IMR-90 (cell line): ENCODE results near the gene UBA5. TPM values are rescaled to one million over a fixed set of nuclear protein-coding genes. Genes with fewer than 3 reads are reported as not detected.

Source experiments
- ATAC-seq: fragments of 200-7000 bp; cut with Tn5 transposase; 2 replicates; pipeline ENCODE4 v1.9.1; 2020; ENCODE audit warnings: low read depth, mild to moderate bottlenecking, moderate library complexity
- BruUV-seq: library from RNA; stranded (reverse); fragments of 400-500 nt; replicated peaks from 2 replicates; lab custom pipeline; 2021; lab: Mats Ljungman, UMichigan
- CTCF ChIA-PET: fragments of 300-600 bp; formaldehyde crosslinking; extraction: SDS; loops from one replicate; lab custom pipeline; 2021; ENCODE audit warnings: antibody characterized with exemption; lab: Yijun Ruan, JAX
- POLR2A ChIA-PET: fragments of 300-600 bp; sonication (Branson Sonifier 250); formaldehyde crosslinking; loops from one replicate; lab custom pipeline; 2022; ENCODE audit warnings: antibody characterized with exemption; ENCODE audit not compliant: unreplicated experiment; lab: Charles Lee
- DNase-seq: peaks from one replicate; pipeline ENCODE4 v3.0.0; 2013
- H2AFZ ChIP-seq: replicated peaks from 2 replicates; pipeline ENCODE3; 2013; ENCODE audit warnings: low read length, mild to moderate bottlenecking; ENCODE audit not compliant: poor library complexity
- H2AK5ac ChIP-seq: 2 replicates; pipeline ENCODE4 v1.6.1; 2013; ENCODE audit warnings: low read depth, low read length, inconsistent platforms
- H2AK9ac ChIP-seq: replicated peaks from 2 replicates; pipeline ENCODE3; 2013; ENCODE audit warnings: mild to moderate bottlenecking, low read depth, low read length, moderate library complexity; ENCODE audit not compliant: poor library complexity
- H2BK120ac ChIP-seq: 2 replicates; pipeline ENCODE4 v1.6.1; 2013; ENCODE audit warnings: low read depth, low read length, inconsistent platforms
- H2BK15ac ChIP-seq: 3 replicates; pipeline ENCODE4 v1.6.1; 2013; ENCODE audit warnings: low read depth, low read length, inconsistent platforms
- H2BK20ac ChIP-seq: 2 replicates; pipeline ENCODE4 v1.6.1; 2013; ENCODE audit warnings: low read depth, mild to moderate bottlenecking, inconsistent platforms, low read length, moderate library complexity
- H2BK5ac ChIP-seq: 2 replicates; pipeline ENCODE4 v1.6.1; 2013; ENCODE audit warnings: mild to moderate bottlenecking, low read depth, low read length, inconsistent platforms; ENCODE audit not compliant: poor library complexity, severe bottlenecking
- H3K14ac ChIP-seq: replicated peaks from 2 replicates; pipeline ENCODE4 v1.6.1; 2013; ENCODE audit warnings: low read depth, low read length, inconsistent platforms
- H3K18ac ChIP-seq: 2 replicates; pipeline ENCODE4 v1.6.1; 2013; ENCODE audit warnings: low read depth, low read length, control low read depth
- H3K23ac ChIP-seq: 2 replicates; pipeline ENCODE4 v1.6.1; 2013; ENCODE audit warnings: low read depth, low read length, inconsistent platforms
- H3K27ac ChIP-seq: 2 replicates; pipeline ENCODE4 v1.5.1; 2013; ENCODE audit warnings: mild to moderate bottlenecking, control low read depth, low read length; ENCODE audit not compliant: insufficient read depth
- H3K27me3 ChIP-seq: 2 replicates; pipeline ENCODE4 v1.6.1; 2013; ENCODE audit warnings: low read length; ENCODE audit not compliant: control insufficient read depth, insufficient read depth
- H3K36me3 ChIP-seq: 2 replicates; pipeline ENCODE4 v1.6.1; 2013; ENCODE audit warnings: low read length, mixed read lengths; ENCODE audit not compliant: control insufficient read depth, insufficient read depth
- H3K4ac ChIP-seq: 2 replicates; pipeline ENCODE4 v1.6.1; 2013; ENCODE audit warnings: low read depth, low read length, inconsistent platforms
- H3K4me1 ChIP-seq: 2 replicates; pipeline ENCODE4 v1.6.1; 2013; ENCODE audit warnings: low read length, mixed read lengths; ENCODE audit not compliant: control insufficient read depth, insufficient read depth
- H3K4me2 ChIP-seq: 2 replicates; pipeline ENCODE4 v1.6.1; 2013; ENCODE audit warnings: low read depth, mild to moderate bottlenecking, control low read depth, low read length, moderate library complexity
- H3K4me3 ChIP-seq: 2 replicates; pipeline ENCODE4 v1.5.1; 2013; ENCODE audit warnings: low read depth, mild to moderate bottlenecking, control low read depth, low read length, moderate library complexity; ENCODE audit not compliant: insufficient read depth
- H3K56ac ChIP-seq: 2 replicates; pipeline ENCODE4 v1.6.1; 2013; ENCODE audit warnings: low read length, inconsistent platforms; ENCODE audit not compliant: insufficient read depth; ENCODE audit errors: extremely low read depth
- H3K79me1 ChIP-seq, 2 experiments: 2 replicates each; pipeline ENCODE4 v1.6.1; 2013; ENCODE audit warnings: low read length in 2 of 2, inconsistent platforms in 1 of 2, low read depth in 1 of 2
- H3K9ac ChIP-seq: 2 replicates; pipeline ENCODE4 v1.6.1; 2013; ENCODE audit warnings: low read depth, low read length, control low read depth
- H3K9me1 ChIP-seq: 2 replicates; pipeline ENCODE4 v1.6.1; 2013; ENCODE audit warnings: low read length, inconsistent platforms; ENCODE audit not compliant: insufficient read depth
- H3K9me3 ChIP-seq: 2 replicates; pipeline ENCODE4 v1.6.1; 2013; ENCODE audit warnings: low read length; ENCODE audit not compliant: control insufficient read depth, insufficient read depth
- H4K20me1 ChIP-seq: 2 replicates; pipeline ENCODE4 v1.6.1; 2013; ENCODE audit warnings: low read length, inconsistent platforms; ENCODE audit not compliant: insufficient read depth
- H4K5ac ChIP-seq: 2 replicates; pipeline ENCODE4 v1.6.1; 2013; ENCODE audit warnings: mild to moderate bottlenecking, low read depth, low read length, control low read depth
- H4K8ac ChIP-seq, 2 experiments: 2 replicates each; pipeline ENCODE4 v1.6.1; 2013; ENCODE audit warnings: low read depth in 2 of 2, low read length in 2 of 2, control low read depth in 1 of 2, inconsistent platforms in 1 of 2
- H4K91ac ChIP-seq: 2 replicates; pipeline ENCODE4 v1.6.1; 2013; ENCODE audit warnings: low read depth, low read length, inconsistent platforms; ENCODE audit not compliant: insufficient read depth
- MXI1 ChIP-seq: IDR thresholded peaks from 2 replicates; pipeline ENCODE4 v1.6.1; 2012; ENCODE audit warnings: low read depth, mild to moderate bottlenecking, low read length, moderate library complexity, borderline replicate concordance
- WGBS, 2 experiments: methylation state at CpG; one replicate each; pipeline versions ENCODE4 v1.1.5 to v1.1.7; 2013; ENCODE audit warnings: missing lambda C conversion rate in 2 of 2; ENCODE audit not compliant: insufficient read length in 1 of 2; ENCODE audit errors: extremely low coverage in 2 of 2; 5-methylcytosine and 5-hydroxymethylcytosine counted together
- dilution Hi-C: fragments of 300-500 bp; cut with HindIII; formaldehyde crosslinking; loops from one replicate; pipeline ENCODE4 v1.14.3; 2018; ENCODE audit warnings: low sequenced_read_pairs; ENCODE audit not compliant: unreplicated experiment
- in situ Hi-C: fragments of 300-500 bp; cut with MboI; formaldehyde crosslinking; loops from 3 replicates; pipeline ENCODE4 v1.14.3; 2019; ENCODE audit warnings: low sequenced_read_pairs, inconsistent platforms, mixed read lengths
- intact Hi-C: fragments of 100-400 bp; cut with micrococcal nuclease; formaldehyde crosslinking; loops from 2 replicates; pipeline ENCODE4 v1.10.0; 2022
- polyA plus RNA-seq, 3 experiments: library from polyadenylated mRNA; depleted of rRNA; stranded (reverse); fragments of >200 nt; gene quantifications; 2 replicates each; pipeline ENCODE4 v1.2.3, GENCODE V29; 2012; ENCODE audit warnings: low replicate concordance in 1 of 3
- total RNA-seq: library from RNA; depleted of rRNA; stranded (reverse); fragments of >200 nt; gene quantifications from 2 replicates; pipeline ENCODE4 v1.2.3, GENCODE V29; 2012

UBA5 gene
- total and polyA plus RNA-seq, 2 of the 4 experiments (the other 2 are of a cell fraction): 20.3 to 30.4 TPM

DNA sequence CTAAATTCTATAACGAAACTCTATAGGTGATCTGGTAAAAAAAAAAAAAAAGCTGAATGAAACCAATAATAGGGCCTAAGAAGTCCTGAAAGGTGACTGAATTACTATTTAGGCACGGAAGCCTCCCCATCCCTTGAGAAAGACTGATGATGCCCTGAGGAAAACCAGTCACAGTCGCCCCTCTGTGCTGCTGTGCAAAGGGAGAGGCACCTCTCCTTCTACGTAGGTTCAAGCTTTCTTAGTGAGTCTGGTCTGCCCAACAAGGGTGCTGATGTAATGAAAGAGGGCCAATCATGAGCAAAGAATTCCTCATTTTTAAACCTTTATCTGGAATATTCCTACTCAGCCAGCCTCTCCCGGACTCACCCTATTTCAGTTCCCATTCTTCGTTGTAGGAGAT, 50.2 kb downstream of the UBA5 start:
- H2BK5ac ChIP-seq: no peak overlapping the region
- no peaks in the 10 kb centered on the region for H3K9me3 ChIP-seq
- H4K91ac ChIP-seq: no peak overlapping the region
- H3K14ac ChIP-seq: no peak overlapping the region
- no peaks in the 10 kb centered on the region for H3K9me1 ChIP-seq
- H3K56ac ChIP-seq: no peak overlapping the region
- H2BK20ac ChIP-seq: no peak overlapping the region
- H3K4me1 ChIP-seq: no peaks in the 10 kb centered on the region
- no peaks in the 10 kb centered on the region for H4K20me1 ChIP-seq
- no peak overlapping the region for H2AFZ ChIP-seq
- H3K36me3 ChIP-seq: peaks cover 27% of the 10 kb centered on the region
- no peak overlapping the region for H3K9ac ChIP-seq
- H3K27ac ChIP-seq: no peak overlapping the region
- BruUV-seq: no TSS peak
- dilution Hi-C loops (no loop called here), intact Hi-C loops (loop anchor here (5.0 kb wide), 1 partner anchor 33 kb away; no protein-coding TSS in a partner anchor), in situ Hi-C loops (loop anchor here (25.0 kb wide), 1 partner anchor 902 kb away; no protein-coding TSS in a partner anchor)
- 90% methylated on average over 2 of the region's 6 CpGs; no CpG with 5 or more reads in 1 of the 2 experiments for WGBS, 2 experiments
- no peak overlapping the region for H2BK120ac ChIP-seq
- no peak overlapping the region for H2BK15ac ChIP-seq
- H3K4me2 ChIP-seq: no peak overlapping the region
- H2AK5ac ChIP-seq: no peak overlapping the region
- no peak for DNase-seq
- no peaks in the 10 kb centered on the region for H3K27me3 ChIP-seq
- ChIA-PET CTCF (no interaction called here), POLR2A (no interaction called here)
- H2AK9ac ChIP-seq: no peak overlapping the region
- no peak overlapping the region for H4K5ac ChIP-seq
- no peak for ATAC-seq
- no peak overlapping the region for H3K23ac ChIP-seq
- H3K18ac ChIP-seq: no peak overlapping the region
- H3K4me3 ChIP-seq: no peak overlapping the region
- no peak for TF ChIP-seq MXI1
- H3K79me1 ChIP-seq: peaks cover 13 to 26% of the 10 kb centered on the region in 2 experiments; a peak in 3 of 4 replicates
- H4K8ac ChIP-seq: no peak overlapping the region
- no peak overlapping the region for H3K4ac ChIP-seq
